ENCODE measurements around the gene MACF1. TPM values are rescaled to one million over a fixed set of nuclear protein-coding genes. Genes with fewer than 3 reads are reported as not detected.
A peak's percentile ranks its signal among the peaks of the same experiment; 100 is the strongest.

The MACF1 gene
- total and polyA plus RNA-seq, 12 donors = 85.3 to 379 (median 305) TPM

DNA sequence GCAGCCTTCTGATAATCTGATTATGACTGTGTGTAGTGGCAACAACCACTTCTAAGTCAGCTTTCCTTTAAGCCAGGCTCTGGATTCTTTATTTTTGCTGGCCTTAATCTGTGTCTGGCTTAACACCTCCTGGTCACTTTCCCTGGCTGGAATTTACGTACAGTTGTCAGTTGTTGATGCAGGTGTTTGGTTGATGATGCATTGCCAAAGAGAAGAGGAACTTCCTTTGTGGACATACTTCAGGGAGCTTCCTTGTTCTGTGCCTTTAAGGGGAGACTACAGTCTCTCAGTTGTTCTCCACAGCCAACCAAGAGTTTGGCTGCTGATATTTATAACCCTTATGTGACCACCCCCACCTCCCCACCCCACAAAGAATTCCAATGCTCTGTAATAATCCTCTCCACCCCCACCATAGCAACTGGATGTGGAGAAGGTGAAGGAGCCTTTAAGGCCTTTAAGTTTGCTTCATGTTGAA lies 190.9 kb downstream of the MACF1 start:
- 0 to 7% methylated on average over 1 of the region's 1 CpG for WGBS, 2 donors
- peak in 1 of 2 donors; percentile 32 for DNase-seq
- Histone ChIP-seq H3K36me3 (peaks cover 0 to 8% (median 0%) of the 10 kb centered on the region in 9 donors), H3K4me1 (peaks cover 19 to 99% (median 83%) of the 10 kb centered on the region in 9 donors), H3K27me3 (no peaks in the 10 kb centered on the region), H3K4me3 (no peak overlapping the region), H3K27ac (peak overlapping the region in 9 of 10 donors; percentile 23 to 93 (median 79)), H3K9me3 (no peaks in the 10 kb centered on the region)
- intact Hi-C loops (cut with DNase I) = loop anchor here in 1 of 10 donors (10.0 kb wide), 1 partner anchor 201 kb away; no protein-coding TSS in a partner anchor
- TF ChIP-seq, protein P1, sequence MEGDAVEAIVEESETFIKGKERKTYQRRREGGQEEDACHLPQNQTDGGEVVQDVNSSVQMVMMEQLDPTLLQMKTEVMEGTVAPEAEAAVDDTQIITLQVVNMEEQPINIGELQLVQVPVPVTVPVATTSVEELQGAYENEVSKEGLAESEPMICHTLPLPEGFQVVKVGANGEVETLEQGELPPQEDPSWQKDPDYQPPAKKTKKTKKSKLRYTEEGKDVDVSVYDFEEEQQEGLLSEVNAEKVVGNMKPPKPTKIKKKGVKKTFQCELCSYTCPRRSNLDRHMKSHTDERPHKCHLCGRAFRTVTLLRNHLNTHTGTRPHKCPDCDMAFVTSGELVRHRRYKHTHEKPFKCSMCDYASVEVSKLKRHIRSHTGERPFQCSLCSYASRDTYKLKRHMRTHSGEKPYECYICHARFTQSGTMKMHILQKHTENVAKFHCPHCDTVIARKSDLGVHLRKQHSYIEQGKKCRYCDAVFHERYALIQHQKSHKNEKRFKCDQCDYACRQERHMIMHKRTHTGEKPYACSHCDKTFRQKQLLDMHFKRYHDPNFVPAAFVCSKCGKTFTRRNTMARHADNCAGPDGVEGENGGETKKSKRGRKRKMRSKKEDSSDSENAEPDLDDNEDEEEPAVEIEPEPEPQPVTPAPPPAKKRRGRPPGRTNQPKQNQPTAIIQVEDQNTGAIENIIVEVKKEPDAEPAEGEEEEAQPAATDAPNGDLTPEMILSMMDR (IDR thresholded peaks at IDR 0.05) = no peak
- peak; percentile 30 to 73 (median 54) for ATAC-seq

DNA sequence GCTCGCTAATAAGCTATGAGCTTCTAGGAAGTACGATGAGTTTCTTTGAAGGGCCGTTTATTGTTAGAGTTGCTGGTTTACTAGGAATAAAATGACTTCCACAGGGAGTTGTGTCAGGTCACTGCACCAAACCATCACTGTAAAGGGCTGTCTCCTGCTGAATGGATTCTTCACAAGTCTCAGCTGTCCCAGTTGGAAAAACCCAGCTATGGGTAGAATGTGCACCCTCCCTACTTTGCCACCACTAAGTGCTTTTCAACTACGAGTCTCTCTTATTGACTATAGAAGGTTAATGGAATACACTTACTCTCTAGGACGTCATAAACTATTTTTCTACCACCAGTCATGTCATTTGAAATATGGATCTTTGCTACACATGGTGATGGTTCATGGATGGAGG lies 192.2 kb downstream of the MACF1 start:
- TF ChIP-seq, protein P1 (IDR thresholded peaks at IDR 0.05) = no peak
- WGBS, 2 donors = 71 to 72% methylated on average over 5 of the region's 5 CpGs
- peaks cover 0 to 11% (median 0%) of the 10 kb centered on the region in 9 donors for H3K36me3 ChIP-seq
- H3K9me3 ChIP-seq = no peaks in the 10 kb centered on the region
- H3K4me3 ChIP-seq = no peak overlapping the region
- ATAC-seq (no peak), DNase-seq (no peak)
- peak overlapping the region in 4 of 10 donors; percentile 69 to 93 (median 78) for H3K27ac ChIP-seq
- H3K4me1 ChIP-seq = peaks cover 19 to 86% (median 74%) of the 10 kb centered on the region in 9 donors
- intact Hi-C loops (cut with DNase I) = loop anchor here in 1 of 10 donors (10.0 kb wide), 1 partner anchor 202 kb away; no protein-coding TSS in a partner anchor
- H3K27me3 ChIP-seq = no peaks in the 10 kb centered on the region

DNA sequence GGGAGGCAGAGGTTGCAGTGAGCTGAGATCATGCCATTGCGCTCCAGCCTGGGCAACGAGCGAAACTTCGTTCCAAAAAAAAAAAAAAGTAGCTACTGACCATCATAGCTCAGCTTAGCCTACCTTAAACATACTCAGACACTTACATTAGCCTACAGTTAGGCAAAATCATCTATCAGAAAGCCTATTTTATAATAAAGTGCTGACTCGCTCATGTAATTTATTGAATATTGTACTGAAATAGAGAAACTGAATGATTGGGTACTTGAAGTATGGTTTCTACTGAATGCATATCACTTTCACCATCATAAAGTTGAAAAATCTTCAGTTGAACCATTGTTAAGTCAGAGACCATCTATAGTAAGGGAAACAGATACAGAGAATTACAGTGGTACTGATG lies 193.0 kb downstream of the MACF1 start:
- H3K4me1 ChIP-seq = peaks cover 17 to 85% (median 66%) of the 10 kb centered on the region in 9 donors
- WGBS, 2 donors = 91 to 93% methylated on average over 5 of the region's 5 CpGs
- ATAC-seq = no peak
- no peaks in the 10 kb centered on the region for H3K27me3 ChIP-seq
- intact Hi-C loops (cut with DNase I) = loop anchor here in 1 of 10 donors (10.0 kb wide), 1 partner anchor 203 kb away; no protein-coding TSS in a partner anchor
- TF ChIP-seq, protein P1 (IDR thresholded peaks at IDR 0.05) = no peak
- DNase-seq = no peak
- peaks cover 0 to 11% (median 0%) of the 10 kb centered on the region in 9 donors for H3K36me3 ChIP-seq
- no peaks in the 10 kb centered on the region for H3K9me3 ChIP-seq
- H3K4me3 ChIP-seq = no peak overlapping the region
- peak overlapping the region in 3 of 10 donors; percentile 57 to 84 (median 81) for H3K27ac ChIP-seq

DNA sequence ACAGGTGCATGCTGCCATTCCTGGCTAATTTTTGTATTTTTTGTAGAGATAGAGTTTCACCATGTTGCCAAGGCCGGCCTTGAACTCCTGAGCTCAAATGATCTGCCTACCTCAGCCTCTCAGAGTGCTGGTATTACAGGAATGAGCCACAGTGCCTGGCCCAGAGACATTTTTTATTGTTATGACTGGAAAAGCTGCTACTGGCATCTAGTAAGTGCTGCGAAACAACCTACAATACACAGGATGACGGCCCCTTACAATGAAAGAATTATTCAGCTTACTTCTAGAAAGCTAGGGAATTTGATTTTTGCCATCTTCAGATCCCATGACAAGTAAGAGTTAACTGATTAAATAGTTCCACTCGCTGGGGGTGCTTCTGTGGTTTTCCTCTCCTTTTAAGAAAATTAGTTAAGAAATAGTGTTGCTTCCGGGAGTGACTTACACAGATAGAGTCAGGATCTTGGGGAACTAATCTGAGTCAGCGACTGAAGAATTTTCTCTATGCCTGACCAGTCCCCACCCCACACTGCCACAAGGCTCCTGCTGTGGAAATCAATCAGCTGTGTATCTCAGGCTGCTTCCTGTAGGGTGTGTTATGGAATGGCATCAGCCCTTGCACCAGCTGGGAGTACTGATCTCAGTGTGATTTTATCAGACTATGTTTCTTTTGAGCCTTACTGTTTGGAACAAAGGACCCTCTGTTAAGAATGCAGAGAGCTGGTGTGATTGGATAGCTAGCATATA lies 194.0 kb downstream of the MACF1 start:
- Histone ChIP-seq H3K27me3 (no peaks in the 10 kb centered on the region), H3K4me1 (peaks cover 10 to 79% (median 57%) of the 10 kb centered on the region in 9 donors), H3K27ac (peak overlapping the region in 9 of 10 donors; percentile 26 to 84 (median 61)), H3K36me3 (peaks cover 0 to 9% (median 0%) of the 10 kb centered on the region in 9 donors), H3K4me3 (no peak overlapping the region), H3K9me3 (no peaks in the 10 kb centered on the region)
- 49 to 55% methylated on average over 6 of the region's 6 CpGs for WGBS, 2 donors
- intact Hi-C loops (cut with DNase I) = loop anchor here in 1 of 10 donors (10.0 kb wide), 1 partner anchor 204 kb away; no protein-coding TSS in a partner anchor
- TF ChIP-seq, protein P1 (IDR thresholded peaks at IDR 0.05) = peak in 1 of 9 donors; percentile 9
- ATAC-seq (peak in 7 of 8 donors; percentile 66 to 96 (median 78)), DNase-seq (peak in 1 of 2 donors; percentile 42)

Data from heart right ventricle (tissue), 16 donors.